Omental fat pad (tissue), 4 donors: ENCODE results near the gene PRPSAP2. TPM values are rescaled to one million over a fixed set of nuclear protein-coding genes. Genes with fewer than 3 reads are reported as not detected.

Source experiments
- ATAC-seq: fragments of 150-250 bp; one replicate; pipeline ENCODE4 v1.9.1; 2016; ENCODE audit warnings: mild to moderate bottlenecking, moderate library complexity; ENCODE audit not compliant: low FRiP score
- DNase-seq: peaks from one replicate; pipeline ENCODE4 v3.0.0-alpha.2; 2019; ENCODE audit warnings: low spot score
- total RNA-seq, 4 donors: library from RNA; depleted of rRNA; stranded (reverse); fragments of >200 nt; gene quantifications; one replicate each; pipeline ENCODE4 v1.1.0, GENCODE V29; 2016
- TF ChIP-seq, protein P1 (sequence below), 3 donors: fragments of 450-650 bp; IDR thresholded peaks; one replicate each; pipeline ENCODE4 v1.5.1; 2016 to 2017; ENCODE audit warnings: antibody characterized with exemption in 3 of 3, mild to moderate bottlenecking in 3 of 3, moderate library complexity in 2 of 3

The PRPSAP2 gene
- total RNA-seq, 4 donors from 2014 or later: 14.3 to 28.4 (median 14.9) TPM

- ATAC-seq (no peak), DNase-seq (no peak)
- TF ChIP-seq, protein P1, sequence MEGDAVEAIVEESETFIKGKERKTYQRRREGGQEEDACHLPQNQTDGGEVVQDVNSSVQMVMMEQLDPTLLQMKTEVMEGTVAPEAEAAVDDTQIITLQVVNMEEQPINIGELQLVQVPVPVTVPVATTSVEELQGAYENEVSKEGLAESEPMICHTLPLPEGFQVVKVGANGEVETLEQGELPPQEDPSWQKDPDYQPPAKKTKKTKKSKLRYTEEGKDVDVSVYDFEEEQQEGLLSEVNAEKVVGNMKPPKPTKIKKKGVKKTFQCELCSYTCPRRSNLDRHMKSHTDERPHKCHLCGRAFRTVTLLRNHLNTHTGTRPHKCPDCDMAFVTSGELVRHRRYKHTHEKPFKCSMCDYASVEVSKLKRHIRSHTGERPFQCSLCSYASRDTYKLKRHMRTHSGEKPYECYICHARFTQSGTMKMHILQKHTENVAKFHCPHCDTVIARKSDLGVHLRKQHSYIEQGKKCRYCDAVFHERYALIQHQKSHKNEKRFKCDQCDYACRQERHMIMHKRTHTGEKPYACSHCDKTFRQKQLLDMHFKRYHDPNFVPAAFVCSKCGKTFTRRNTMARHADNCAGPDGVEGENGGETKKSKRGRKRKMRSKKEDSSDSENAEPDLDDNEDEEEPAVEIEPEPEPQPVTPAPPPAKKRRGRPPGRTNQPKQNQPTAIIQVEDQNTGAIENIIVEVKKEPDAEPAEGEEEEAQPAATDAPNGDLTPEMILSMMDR (IDR thresholded peaks at IDR 0.05): no peak
Observed at GRCh38 chr17:18866866-18867813, 9.2 kb downstream of the PRPSAP2 start.

DNA sequence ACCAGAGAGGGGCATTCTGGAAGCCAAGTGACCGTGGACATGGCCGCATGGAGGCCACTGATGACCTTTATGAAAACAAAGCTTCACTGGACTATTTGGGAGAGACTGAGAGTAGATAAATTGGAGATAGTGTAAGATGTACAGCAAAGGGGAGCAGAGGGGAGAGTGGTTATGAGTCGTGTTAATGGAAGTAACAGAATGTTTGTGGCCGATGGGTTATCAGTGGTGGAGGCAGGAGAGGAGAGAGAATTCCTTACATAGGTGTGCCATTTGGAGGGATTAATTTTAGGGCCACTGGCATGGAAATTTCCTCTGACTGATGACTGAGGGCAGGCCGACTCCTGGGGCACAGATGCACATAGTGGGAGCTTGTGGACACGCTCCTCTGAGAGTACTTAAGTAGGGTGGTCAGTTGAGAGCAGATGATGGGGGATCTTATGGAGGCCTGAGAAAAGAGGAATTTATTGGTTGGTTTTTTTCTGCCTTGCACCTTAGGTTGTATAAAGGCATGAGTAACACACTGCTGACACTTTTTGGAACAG is 19.2 kb downstream of the PRPSAP2 start:
- ATAC-seq (no peak), DNase-seq (no peak)
- TF ChIP-seq, protein P1 (IDR thresholded peaks at IDR 0.05): no peak

DNA sequence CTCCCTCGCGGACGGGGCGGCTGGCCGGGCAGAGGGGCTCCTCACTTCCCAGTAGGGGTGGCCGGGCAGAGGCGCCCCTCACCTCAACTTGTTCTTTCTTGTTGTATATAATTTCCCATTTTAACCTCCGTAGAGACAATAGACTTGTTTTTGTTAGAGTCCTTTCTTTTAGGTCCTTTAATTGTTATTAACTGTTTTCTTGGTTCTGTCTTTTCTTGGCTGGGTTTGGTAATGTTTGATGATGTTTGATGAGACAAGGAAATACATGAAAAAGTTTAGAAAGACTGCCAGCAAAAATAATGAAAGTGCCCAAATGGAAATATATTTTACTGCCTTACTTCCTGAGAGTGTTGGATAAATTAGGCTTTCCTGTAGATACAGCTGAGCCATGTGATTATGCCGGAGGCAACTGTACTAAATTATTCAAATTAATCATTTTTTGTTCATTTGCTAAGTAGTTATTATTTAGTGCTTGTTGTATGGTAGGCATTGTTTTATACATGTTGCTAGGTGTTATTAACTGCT is 30.9 kb downstream of the PRPSAP2 start:
- ATAC-seq (no peak), DNase-seq (no peak)
- TF ChIP-seq, protein P1 (IDR thresholded peaks at IDR 0.05): no peak

DNA sequence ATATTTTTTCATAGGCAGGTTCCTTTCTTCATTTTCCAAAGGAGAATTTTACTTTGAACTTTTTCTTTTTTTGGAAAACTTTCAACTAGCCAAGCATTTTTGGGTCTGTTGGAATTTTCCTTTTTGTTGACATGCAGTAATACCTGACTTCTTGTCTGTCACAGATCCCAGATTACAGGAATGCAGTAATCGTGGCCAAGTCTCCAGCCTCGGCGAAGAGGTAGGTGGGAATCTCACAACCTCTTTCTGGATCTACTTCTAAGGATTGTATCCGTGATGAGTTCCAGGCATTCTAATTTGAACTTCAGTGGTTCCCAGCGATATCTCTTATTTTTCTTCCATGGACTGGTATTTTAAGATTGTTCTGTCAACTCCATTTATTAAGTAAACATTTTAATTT is 31.7 kb downstream of the PRPSAP2 start:
- ATAC-seq (peak; percentile 19), DNase-seq (no peak)
- TF ChIP-seq, protein P1 (IDR thresholded peaks at IDR 0.05): no peak

GRCh38 chr17:18891541-18891940 is 33.6 kb downstream of the PRPSAP2 start:
- DNase-seq (no peak), ATAC-seq (no peak)
- TF ChIP-seq, protein P1 (IDR thresholded peaks at IDR 0.05): no peak

DNA sequence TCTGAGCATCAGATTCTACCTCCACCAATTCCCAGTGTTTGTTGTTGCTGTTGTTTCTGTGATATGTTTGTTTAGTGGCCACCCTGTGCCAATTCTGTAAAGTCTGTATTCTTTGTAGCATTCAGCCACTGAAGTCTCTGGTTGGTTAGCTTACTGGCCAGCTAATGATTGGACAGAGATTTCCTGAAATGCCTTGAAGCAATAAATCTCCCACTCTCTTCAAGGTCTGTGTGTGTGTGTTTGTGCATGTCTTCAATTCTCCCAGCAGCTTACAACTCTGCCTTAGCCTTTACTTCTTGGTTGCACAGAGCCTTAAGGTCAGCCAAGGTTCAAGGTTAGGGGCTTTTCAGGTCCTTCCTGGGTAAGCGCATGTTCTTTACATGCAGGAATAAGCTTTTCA is 38.2 kb downstream of the PRPSAP2 start:
- DNase-seq (no peak), ATAC-seq (no peak)
- TF ChIP-seq, protein P1 (IDR thresholded peaks at IDR 0.05): no peak
